NT2/D1 (cell line): ENCODE results near the gene AP3D1.

ENCODE experiments used
- SUZ12 ChIP-seq: IDR thresholded peaks from 2 replicates; pipeline ENCODE4 v1.6.1; 2011; ENCODE audit not compliant: insufficient read length, insufficient read depth; ENCODE audit errors: extremely low read depth
- YY1 ChIP-seq: IDR thresholded peaks from 2 replicates; pipeline ENCODE4 v1.6.1; 2011; ENCODE audit not compliant: insufficient read length, insufficient read depth
- ZNF274 ChIP-seq: IDR thresholded peaks from 2 replicates; pipeline ENCODE4 v1.6.1; 2011; ENCODE audit warnings: mild to moderate bottlenecking, low read depth, low read length

GRCh38 chr19:2127758-2128157 is 23.6 kb downstream of the AP3D1 start:
- no peak for TF ChIP-seq YY1
- TF ChIP-seq ZNF274: no peak
- no peak for TF ChIP-seq SUZ12
